ENCODE data around the gene PRKAG3.

DNA sequence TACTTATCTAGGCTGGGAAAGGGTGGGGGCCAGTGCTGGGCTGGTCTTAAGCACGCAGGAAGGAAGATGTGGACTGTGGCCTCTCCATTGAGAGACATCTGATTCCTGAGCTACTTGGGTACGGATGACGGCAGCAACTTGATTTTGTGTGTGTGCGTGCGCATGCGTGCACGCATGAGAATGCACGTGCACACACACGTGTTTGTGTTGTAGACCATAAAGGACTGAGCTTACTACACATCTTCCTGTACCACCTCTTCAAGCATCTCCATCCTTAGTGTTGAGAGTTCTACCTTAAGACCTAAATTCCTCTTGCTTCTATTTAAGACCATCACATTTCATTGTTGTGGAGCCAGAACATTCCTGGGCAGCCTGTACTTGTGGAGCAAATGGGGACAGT, 37.5 kb upstream of the PRKAG3 start:
- TF ChIP-seq POLR2A (IDR thresholded peaks at IDR 0.05): no peak
- TF ChIP-seq, protein P1, sequence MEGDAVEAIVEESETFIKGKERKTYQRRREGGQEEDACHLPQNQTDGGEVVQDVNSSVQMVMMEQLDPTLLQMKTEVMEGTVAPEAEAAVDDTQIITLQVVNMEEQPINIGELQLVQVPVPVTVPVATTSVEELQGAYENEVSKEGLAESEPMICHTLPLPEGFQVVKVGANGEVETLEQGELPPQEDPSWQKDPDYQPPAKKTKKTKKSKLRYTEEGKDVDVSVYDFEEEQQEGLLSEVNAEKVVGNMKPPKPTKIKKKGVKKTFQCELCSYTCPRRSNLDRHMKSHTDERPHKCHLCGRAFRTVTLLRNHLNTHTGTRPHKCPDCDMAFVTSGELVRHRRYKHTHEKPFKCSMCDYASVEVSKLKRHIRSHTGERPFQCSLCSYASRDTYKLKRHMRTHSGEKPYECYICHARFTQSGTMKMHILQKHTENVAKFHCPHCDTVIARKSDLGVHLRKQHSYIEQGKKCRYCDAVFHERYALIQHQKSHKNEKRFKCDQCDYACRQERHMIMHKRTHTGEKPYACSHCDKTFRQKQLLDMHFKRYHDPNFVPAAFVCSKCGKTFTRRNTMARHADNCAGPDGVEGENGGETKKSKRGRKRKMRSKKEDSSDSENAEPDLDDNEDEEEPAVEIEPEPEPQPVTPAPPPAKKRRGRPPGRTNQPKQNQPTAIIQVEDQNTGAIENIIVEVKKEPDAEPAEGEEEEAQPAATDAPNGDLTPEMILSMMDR (IDR thresholded peaks at IDR 0.05): no peak

All from esophagus squamous epithelium (tissue), 4 donors.